ENCODE data around the gene CAMK2N1. TPM values are rescaled to one million over a fixed set of nuclear protein-coding genes. Genes with fewer than 3 reads are reported as not detected.
"Not testable (repeated sequence)": the region's sequence is repeated elsewhere in the genome, so short reads cannot be mapped to it uniquely, and the experiment has no call there.

The CAMK2N1 gene
- total RNA-seq, 4 donors from 2014 or later, result 1.3 to 2.5 (median 1.5) TPM

DNA sequence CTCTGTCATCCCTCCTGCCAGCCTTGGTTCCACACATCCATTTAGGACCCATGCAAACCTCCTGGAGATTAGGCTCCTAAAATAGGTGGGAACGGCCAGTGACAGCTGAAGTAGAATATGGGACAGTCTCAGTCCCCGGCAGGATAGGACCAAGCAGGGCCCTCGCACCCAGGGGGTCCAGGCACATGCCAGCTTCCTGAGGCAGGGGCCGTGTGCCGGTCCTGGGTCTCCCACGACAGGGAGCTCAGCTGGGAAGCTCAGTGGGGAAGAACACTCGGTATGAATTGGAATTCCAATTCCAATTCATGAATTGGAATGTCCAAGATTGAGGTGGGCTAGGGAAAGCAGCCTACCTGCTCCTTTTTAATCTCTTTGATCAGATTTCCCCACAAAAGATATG lies 12.1 kb upstream of the CAMK2N1 start:
- no peak for TF ChIP-seq POLR2A (IDR thresholded peaks at IDR 0.05)
- TF ChIP-seq, protein P1, sequence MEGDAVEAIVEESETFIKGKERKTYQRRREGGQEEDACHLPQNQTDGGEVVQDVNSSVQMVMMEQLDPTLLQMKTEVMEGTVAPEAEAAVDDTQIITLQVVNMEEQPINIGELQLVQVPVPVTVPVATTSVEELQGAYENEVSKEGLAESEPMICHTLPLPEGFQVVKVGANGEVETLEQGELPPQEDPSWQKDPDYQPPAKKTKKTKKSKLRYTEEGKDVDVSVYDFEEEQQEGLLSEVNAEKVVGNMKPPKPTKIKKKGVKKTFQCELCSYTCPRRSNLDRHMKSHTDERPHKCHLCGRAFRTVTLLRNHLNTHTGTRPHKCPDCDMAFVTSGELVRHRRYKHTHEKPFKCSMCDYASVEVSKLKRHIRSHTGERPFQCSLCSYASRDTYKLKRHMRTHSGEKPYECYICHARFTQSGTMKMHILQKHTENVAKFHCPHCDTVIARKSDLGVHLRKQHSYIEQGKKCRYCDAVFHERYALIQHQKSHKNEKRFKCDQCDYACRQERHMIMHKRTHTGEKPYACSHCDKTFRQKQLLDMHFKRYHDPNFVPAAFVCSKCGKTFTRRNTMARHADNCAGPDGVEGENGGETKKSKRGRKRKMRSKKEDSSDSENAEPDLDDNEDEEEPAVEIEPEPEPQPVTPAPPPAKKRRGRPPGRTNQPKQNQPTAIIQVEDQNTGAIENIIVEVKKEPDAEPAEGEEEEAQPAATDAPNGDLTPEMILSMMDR (IDR thresholded peaks at IDR 0.05 in 4 of 5, conservative IDR thresholded peaks at IDR 0.05 in 1 of 5), result no peak
- no peak for ATAC-seq
- intact Hi-C loops (cut with DNase I; ENCODE audit: low total_unique reads), result no loop called here
- Histone ChIP-seq H3K4me1 (peaks cover 3 to 6% of the 10 kb centered on the region in 2 donors), H3K4me3 (no peak overlapping the region), H3K27me3 (no peaks in the 10 kb centered on the region), H3K9me3 (no peaks in the 10 kb centered on the region), H3K27ac (no peak overlapping the region), H3K36me3 (peaks cover 0 to 52% of the 10 kb centered on the region in 2 donors)
- no peak for DNase-seq
- in situ Hi-C loops (cut with MboI; ENCODE audit: low sequenced_read_pairs in 4 of 4), result loop anchor here (10.0 kb wide), 2 partner anchors 123 to 583 kb away; no protein-coding TSS in a partner anchor

DNA sequence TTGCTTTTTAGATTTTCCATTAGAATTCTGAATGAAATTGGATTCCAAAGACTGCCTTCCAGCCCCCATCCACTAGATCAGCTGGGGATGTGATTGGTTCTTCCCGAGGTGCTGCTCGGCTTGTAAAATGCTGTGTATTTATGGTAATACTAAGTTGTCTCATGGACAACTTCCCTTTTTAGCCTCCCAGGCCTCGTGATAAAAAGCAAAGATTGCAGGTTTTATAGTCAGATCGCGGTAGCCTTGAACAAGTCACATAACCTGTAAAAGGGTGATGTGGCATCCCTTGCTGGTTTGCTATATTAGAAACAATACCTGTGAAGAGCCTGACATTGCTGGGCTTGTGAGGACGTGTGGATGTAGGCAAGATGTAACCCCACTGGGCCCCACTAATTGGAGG lies 11.5 kb upstream of the CAMK2N1 start:
- peaks cover 0 to 46% of the 10 kb centered on the region in 2 donors for H3K36me3 ChIP-seq
- H3K4me3 ChIP-seq, result no peak overlapping the region
- no peaks in the 10 kb centered on the region for H3K9me3 ChIP-seq
- intact Hi-C loops (cut with DNase I; ENCODE audit: low total_unique reads) (no loop called here), in situ Hi-C loops (cut with MboI; ENCODE audit: low sequenced_read_pairs in 4 of 4) (loop anchor here (10.0 kb wide), 2 partner anchors 123 to 583 kb away; no protein-coding TSS in a partner anchor)
- no peak overlapping the region for H3K27ac ChIP-seq
- peaks cover 3 to 5% of the 10 kb centered on the region in 2 donors for H3K4me1 ChIP-seq
- TF ChIP-seq, protein P1 (IDR thresholded peaks at IDR 0.05 in 4 of 5, conservative IDR thresholded peaks at IDR 0.05 in 1 of 5), result no peak
- TF ChIP-seq POLR2A (IDR thresholded peaks at IDR 0.05), result no peak
- ATAC-seq (no peak), DNase-seq (no peak)
- no peaks in the 10 kb centered on the region for H3K27me3 ChIP-seq

DNA sequence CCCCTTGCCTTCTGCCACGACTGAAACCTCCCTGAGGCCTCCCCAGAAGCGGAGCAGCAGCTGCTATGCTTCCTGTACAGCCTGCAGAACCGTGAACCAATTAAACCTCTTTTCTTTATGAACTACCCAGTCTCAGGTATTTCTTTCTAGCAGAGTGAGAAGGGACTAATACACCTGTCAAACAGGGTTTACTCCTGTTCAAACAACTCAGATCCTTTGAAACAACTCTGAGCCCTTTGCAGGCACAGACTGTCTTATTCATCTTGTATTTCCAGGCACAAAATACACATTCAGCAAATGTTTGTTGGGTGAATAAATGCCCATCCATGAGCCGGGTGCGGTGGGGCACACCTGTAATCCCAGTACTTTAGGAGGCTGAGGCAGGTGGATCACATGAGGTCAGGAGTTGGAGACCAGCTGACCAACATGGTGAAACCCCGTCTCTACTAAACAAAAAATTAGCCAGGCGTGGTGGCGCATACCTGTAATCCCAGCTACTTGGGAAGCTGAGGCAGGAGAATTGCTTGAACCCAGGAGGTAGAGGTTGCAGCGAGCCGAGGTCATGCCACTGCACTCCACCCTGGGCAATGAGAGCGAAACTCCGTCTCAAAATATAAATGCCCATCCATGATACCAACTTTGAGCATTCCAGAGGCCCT lies 10.8 kb upstream of the CAMK2N1 start:
- not testable (repeated sequence) for H3K9me3 ChIP-seq, H3K4me1 ChIP-seq
- in situ Hi-C loops (cut with MboI; ENCODE audit: low sequenced_read_pairs in 4 of 4), result loop anchor here (10.0 kb wide), 2 partner anchors 122 to 582 kb away; no protein-coding TSS in a partner anchor

DNA sequence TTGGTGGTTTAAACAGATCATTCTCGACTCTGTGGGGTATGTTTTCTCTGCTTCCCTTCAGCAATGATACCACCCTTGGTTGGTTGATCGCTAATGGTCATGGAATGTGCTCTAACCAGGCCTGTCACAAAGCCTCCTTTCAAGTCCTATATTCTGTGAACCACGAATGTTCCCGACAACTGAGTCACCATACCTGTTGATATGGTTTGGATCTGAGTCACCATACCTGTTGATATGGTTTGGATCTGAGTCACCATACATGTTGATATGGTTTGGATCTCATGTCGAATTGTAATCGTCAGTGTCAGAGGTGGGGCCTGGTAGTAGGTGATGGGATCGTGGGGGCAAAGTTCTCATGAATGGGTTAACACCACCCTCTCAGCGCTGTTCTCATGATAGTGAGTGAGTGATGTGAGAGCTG lies 10.2 kb upstream of the CAMK2N1 start:
- H3K4me1 ChIP-seq, result peaks cover 3 to 5% of the 10 kb centered on the region in 2 donors
- H3K4me3 ChIP-seq, result no peak overlapping the region
- TF ChIP-seq, protein P1 (IDR thresholded peaks at IDR 0.05 in 4 of 5, conservative IDR thresholded peaks at IDR 0.05 in 1 of 5), result no peak
- no peak for TF ChIP-seq POLR2A (IDR thresholded peaks at IDR 0.05)
- ATAC-seq (no peak), DNase-seq (no peak)
- in situ Hi-C loops (cut with MboI; ENCODE audit: low sequenced_read_pairs in 4 of 4) (loop anchor here (10.0 kb wide), 2 partner anchors 121 to 581 kb away; no protein-coding TSS in a partner anchor), intact Hi-C loops (cut with DNase I; ENCODE audit: low total_unique reads) (no loop called here)
- H3K36me3 ChIP-seq, result peaks cover 0 to 33% of the 10 kb centered on the region in 2 donors
- no peaks in the 10 kb centered on the region for H3K9me3 ChIP-seq
- H3K27me3 ChIP-seq, result no peaks in the 10 kb centered on the region
- no peak overlapping the region for H3K27ac ChIP-seq

More for the DNA sequence above, 10.8 kb upstream of the CAMK2N1 start:
- H3K4me3 ChIP-seq; DNase-seq; H3K27ac ChIP-seq; intact Hi-C loops (cut with DNase I; ENCODE audit: low total_unique reads); H3K27me3 ChIP-seq; ATAC-seq: not testable (repeated sequence)
- H3K36me3 ChIP-seq, result peaks cover 0 to 39% of the 10 kb centered on the region in 2 donors

DNA sequence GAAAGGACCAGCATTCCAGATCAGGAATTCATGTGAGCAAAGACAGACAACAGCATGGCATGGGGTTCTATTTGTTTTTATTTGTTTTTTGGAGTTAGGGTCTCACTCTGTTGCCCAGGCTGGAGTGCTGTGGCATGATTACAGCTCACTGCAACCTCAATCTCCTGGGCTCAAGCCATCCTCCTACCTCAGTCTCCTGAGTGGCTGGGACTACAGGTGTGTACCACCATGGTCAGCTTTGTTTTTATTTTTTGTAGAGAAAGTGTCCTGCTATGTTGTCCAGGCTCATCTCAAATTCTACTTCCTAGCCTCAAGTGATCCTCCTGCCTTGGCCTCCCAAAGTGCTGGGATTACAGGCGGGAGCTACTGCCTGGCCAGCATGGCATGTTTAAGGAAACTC lies 9.7 kb upstream of the CAMK2N1 start:
- H3K4me3 ChIP-seq, result no peak overlapping the region
- H3K27me3 ChIP-seq, result no peaks in the 10 kb centered on the region

More for the DNA sequence above, 9.7 kb upstream of the CAMK2N1 start:
- intact Hi-C loops (cut with DNase I; ENCODE audit: low total_unique reads) (no loop called here), in situ Hi-C loops (cut with MboI; ENCODE audit: low sequenced_read_pairs in 4 of 4) (loop anchor here (10.0 kb wide), 2 partner anchors 121 to 581 kb away; no protein-coding TSS in a partner anchor)
- no peak for ATAC-seq
- H3K36me3 ChIP-seq, result peaks cover 0 to 27% of the 10 kb centered on the region in 2 donors
- no peak overlapping the region for H3K27ac ChIP-seq
- no peak for TF ChIP-seq POLR2A (IDR thresholded peaks at IDR 0.05)
- TF ChIP-seq, protein P1 (IDR thresholded peaks at IDR 0.05 in 4 of 5, conservative IDR thresholded peaks at IDR 0.05 in 1 of 5), result no peak
- peaks cover 3 to 5% of the 10 kb centered on the region in 2 donors for H3K4me1 ChIP-seq
- no peaks in the 10 kb centered on the region for H3K9me3 ChIP-seq
- DNase-seq, result no peak
